A204.1 (cell line): ENCODE data around the gene EDN3.

Source experiments
- FAIRE-seq: peaks from 2 replicates; lab custom pipeline; 2012; peaks lifted over from hg19 to GRCh38; lab: Jason Lieb, UNC

The EDN3 gene

DNA sequence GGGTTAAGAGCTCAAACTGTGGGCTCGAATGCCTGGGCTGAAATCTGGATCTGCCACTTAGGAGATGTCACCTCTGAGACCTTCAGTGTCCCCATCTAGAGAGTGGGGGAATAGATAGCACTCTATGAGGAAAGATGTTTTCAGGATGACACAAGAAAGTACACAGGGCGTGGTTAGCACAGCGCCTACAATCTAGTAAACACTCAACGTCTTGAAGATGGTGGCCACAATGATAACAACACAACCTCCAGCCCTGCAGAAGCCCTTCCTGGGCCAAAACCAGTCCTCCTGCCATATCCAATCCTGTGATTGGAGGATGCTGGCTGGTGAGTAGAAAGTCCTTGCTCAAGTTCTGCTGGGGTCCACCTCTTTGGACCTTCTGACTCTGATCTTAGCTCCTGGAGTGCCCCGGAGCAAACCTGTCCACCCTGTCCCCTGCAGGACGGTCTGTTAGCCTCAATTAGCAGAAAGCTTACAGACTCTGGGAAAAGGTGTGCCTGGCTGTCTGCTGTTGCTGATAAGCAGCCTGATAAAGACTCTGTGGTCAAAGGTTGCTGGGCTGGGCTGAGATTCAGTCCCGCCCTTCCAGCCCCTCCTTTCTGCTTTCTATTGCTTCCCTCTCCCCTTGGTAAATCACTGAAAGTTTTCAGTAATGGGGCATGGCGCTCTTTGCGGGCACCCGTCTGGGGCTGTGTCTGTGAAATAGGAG, 8.2 kb downstream of the EDN3 start:
- FAIRE-seq, result no peak

DNA sequence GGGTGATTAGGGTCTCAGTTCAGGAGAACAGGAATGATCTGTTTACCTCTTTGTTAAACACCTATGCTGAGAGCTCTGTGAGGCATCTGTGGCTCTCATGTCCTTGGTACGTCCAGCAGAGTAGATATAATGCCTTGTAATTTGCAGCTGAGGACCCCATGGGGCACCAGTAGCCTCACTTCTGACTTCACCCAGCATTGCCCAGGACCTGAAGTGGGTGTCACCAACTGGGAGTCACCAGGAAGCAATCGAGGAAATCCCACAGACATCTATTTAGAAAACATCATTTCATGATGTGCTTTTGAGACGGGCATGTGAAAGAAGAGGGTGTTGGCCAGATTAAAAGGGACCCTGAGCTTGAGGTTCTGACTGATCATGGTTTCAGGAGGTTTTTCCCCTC, 8.8 kb downstream of the EDN3 start:
- FAIRE-seq, result no peak

DNA sequence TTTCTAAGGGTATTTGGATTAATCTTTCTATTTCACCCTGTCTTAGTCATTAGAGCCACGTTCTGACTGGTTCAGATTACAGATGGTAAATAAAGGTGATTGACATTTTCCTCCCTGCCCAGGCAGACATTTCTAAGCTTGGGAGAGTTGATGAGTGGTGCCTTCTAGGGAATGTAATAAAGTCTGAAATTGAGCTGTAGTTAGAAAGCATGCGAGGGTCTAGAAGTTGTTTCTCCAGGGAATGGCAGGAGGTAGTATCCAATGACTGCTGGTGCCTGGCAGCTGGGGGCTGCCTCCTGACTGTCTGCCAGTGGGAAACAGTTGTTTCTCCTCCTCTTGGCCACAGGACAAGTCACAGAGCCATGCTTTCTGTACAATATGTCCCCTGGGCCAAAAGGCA, 14.6 kb downstream of the EDN3 start:
- FAIRE-seq, result no peak

DNA sequence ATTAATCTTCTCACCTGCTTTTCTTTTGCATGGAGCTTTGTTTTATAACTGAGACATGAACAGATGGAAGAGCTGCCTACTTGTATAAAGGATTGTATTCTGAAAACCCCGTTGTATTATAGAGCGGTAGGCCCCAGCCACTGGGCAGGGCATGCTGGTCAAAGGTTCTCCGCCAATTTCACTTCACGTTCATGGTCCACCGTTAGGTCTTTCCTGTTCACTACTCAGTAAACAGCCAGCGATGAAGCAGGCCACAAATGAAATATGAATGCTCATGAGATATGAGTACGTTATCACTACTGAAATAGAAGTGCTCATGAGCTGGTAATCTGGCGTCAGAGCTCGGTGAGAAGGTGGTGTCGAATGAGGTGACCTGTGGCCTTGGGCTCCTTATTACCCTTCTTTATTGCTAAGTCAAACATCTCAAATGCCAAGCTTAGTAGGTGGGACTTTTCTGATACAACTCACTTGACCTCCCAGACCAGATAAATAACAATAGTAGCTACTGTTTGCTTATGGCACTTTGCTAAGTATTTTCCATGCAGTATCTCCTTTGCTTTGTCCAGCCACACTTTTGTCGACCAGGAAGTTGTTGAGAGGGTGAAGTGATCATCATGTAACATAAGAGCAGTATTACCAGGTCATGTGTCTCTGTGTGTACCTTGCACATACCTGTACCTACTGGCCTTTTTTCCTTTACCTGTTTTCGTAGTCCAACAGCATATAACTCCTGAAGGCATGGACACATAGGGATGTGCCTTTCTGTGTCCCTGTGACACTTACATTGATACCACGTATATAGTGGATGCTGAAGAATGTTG, 16.7 kb downstream of the EDN3 start:
- no peak for FAIRE-seq

DNA sequence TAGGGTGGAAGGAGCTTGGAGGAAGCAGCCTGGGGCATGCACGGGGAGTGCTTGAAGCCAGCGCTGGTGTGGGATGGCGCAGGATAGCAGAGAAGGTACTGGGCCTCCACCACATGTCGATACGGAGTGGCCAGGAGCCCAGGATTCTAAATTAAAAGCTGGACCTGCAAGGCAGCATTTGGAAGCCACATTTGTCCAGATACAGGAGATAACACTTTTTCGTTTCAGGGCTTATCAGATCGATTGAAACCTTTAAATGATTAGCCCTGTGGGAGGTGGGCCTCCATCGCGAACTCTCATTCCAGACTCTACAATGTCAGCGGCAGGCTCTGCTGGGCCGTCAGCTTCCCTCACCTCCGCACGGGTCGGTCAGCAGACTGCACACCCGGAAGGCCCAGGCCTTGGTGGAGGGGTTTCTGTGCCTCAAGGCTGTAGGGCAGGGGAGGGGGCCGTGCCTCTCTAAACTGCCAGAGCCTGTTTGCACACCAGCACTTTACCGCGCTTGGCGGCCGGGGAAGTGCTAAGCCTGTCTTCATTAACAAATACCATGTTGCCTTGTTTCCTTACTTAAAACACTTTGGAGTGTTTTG, 17.9 kb downstream of the EDN3 start:
- FAIRE-seq, result no peak

DNA sequence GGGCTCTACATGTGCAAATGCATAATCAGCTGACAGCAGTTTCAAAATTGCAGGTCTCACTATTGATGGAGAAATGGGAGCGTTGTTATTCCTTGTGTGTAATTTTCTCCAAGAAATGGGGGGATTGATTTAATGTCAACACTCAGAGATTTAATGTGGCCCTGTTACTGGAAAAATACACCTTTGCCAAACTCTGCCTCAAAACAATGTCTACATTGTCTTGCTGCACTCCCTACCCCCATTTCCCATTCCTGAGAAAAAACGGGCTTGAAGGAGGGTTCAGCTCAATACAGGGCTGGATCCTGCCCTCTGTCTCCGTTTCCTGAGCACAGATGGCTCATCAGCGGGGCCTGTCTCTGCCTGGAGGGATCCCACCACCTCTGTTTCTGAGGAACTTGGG, 18.4 kb downstream of the EDN3 start:
- no peak for FAIRE-seq

DNA sequence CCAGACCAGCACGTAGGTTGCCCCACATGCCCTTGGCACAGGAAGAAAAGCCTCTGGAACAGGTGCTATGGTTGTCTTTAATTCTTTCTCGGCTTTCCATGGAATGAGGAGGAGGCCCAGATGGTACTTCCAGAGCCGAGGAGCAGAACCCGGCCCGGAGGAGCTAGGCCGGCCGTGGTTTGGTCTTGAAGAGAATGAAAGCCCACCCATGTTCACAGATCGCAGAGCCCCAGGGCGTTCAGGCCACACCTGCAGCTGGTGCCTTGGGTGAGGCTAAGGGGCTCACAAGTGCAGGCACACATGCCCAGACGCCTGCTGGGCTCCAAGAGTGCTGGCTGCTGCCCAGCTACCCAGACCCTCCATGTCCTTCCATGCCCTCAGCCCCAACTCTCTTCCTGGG, 20.0 kb downstream of the EDN3 start:
- no peak for FAIRE-seq

DNA sequence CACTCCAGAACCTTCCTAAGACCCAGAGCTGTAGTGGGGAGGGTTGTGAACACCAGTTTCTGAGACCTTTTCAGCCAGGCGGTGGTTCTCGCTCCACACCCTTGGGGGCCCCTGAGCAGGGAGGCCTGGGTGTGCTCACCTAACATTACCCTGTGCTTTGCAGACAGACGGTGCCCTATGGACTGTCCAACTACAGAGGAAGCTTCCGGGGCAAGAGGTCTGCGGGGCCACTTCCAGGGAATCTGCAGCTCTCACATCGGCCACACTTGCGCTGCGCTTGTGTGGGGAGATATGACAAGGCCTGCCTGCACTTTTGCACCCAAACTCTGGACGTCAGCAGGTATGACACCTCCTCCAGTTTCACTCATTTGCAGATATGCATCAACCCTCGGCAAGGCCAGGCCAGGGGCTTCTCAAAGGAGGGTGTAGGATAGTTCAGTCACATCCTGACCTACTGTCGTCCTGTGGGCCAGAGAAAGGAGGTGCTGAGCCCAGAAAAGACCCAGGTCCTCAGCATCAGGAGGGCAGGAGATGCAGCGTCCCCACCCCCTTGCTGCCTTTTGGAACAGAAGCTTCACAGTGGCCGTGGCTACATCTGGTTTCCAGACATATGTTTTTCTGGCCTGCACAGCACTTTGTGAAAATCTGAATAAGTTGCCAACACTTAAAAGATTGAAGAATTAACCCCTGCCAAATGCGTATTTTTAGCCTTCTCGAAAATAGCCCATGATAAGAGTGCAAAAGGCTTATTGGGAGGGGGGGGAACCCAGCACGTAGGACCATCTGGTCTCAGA, 20.6 kb downstream of the EDN3 start:
- FAIRE-seq, result no peak

DNA sequence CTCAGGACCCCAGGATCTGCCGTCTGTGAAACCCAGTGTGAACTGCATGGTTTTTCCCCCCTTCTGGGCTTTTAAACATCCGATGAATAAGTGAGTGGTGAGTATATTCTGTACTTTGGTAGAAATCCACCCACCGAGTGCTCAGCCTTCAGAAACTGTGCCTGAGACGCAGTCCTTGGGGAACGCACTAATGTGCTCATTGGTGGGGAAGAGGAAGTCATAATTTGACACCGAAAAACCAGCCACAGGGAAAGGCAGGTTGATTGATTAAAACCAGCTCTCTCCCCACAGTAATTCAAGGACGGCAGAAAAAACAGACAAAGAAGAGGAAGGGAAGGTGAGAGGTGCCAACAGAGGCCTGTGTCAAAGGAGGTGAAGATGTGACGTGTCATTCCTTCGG, 21.7 kb downstream of the EDN3 start:
- FAIRE-seq, result no peak

DNA sequence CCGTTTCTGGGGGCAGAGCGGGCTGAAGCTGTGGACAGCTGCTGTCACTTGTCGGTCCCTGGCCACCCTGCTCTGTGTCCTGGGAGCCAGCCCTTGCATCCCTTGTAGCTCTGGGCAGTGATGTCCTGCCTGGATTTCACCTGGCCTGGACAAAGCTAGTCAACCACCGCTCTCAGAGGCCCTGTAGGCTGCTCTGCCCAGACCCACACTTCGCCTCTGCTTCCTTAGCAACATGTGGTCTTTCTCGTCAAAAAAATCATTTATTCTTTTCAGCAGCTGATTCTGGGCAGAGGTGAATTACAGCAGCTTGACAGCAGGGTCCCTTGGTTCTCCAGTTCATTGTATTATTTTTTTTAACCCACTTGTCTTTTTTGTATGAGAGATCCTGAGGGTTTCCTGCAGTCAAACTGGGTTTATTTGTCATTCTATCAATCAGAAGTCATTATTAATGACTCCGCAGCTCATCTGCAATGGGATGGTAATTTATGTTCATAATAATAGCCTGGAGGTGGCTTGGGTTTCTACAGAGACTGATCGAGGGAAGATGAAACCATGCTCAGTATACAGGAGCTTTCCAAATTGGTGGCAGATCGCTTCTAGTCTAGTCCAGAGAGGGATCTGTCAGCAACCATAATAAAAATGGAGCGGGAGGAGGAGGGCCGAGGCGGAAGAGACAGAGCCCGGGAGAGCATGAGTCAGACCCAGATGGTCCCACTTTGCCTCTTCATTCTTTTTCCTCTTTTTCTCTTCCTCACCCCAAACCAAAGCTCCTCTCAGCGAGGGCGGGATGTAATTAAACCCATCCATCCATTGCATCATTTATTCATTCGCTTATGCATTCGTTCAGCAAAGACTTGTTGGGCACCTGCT, 22.4 kb downstream of the EDN3 start:
- FAIRE-seq, result no peak

DNA sequence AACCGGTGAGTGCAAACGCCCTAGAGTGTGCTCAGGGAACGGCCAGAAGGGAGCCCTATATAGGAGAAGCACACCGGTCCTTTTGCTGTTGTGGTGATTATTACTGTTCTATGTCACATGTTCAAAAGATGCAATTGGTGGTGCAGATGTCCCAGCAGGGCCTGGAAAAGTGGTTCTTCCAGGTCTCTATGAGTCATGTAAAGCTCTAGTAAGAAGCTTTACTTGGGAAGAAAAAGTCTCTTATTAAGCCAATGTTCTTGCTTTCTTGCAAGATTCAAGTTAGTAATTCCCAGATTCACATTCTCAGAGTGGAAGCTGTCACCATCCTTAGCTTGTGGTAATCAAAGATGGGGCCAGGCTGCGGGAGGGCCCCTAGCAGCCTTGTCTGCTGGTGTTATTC, 23.3 kb downstream of the EDN3 start:
- FAIRE-seq, result no peak

DNA sequence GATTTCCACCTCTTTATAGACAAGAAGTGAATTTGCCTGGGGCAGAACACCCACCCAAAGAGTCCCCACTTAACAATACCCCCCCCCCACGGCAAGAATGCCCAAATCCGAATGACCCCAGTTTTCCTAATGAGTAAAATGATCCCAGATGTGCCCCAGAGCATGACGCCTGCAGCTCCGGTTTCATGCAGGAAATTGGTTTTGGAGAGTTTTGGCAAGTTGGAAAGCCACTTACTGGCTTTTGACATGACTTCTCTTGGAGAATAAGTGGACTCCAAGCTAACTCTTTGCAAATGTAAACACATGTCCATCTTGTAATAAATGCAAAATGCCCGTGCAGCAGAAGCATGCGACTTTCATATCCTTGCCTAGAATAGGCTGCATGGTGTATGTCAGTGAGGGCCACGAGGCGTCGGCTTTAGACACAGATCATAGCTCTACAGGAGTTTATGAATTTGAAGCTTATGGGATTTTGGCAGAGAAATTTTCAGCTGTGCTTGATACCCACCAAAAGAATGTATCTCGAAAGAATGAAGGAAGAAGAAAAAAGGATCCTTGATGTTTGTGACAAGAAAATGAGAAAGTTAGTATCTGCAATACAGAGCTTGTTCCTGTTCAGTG, 24.2 kb downstream of the EDN3 start:
- FAIRE-seq, result no peak

DNA sequence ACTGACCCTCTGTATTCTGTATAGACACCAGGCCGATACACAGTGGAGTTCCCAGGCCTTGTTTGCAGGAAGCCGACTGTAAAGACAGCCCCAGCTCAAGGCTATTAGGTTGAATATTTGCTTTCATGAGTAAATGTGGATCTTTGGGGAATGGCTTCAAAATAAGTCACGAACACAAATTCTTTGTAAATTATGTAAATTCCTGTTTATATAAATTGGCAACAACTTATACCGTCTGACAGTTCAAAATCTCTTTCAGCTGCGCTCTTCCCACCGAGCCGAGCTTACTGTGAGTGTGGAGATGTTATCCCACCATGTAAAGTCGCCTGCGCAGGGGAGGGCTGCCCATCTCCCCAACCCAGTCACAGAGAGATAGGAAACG, 24.7 kb downstream of the EDN3 start:
- FAIRE-seq, result no peak

DNA sequence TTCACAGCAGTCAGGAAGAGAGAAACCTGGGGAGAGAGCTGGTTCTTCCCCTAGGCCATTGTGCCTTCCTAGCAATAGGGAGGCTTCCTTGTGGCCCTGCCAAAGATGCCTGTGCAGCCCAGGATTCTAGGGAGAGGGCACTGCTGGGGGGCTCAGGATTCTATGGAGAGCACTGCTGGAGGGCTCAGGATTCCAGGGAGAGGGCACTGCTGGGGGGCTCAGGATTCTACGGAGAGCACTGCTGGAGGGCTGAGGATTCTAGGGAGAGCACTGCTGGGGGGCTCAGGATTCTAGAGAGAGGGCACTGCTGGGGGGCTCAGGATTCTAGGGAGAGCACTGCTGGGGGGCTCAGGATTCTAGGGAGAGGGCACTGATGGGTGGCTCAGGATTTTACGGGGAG, 25.8 kb downstream of the EDN3 start:
- FAIRE-seq, result no peak

DNA sequence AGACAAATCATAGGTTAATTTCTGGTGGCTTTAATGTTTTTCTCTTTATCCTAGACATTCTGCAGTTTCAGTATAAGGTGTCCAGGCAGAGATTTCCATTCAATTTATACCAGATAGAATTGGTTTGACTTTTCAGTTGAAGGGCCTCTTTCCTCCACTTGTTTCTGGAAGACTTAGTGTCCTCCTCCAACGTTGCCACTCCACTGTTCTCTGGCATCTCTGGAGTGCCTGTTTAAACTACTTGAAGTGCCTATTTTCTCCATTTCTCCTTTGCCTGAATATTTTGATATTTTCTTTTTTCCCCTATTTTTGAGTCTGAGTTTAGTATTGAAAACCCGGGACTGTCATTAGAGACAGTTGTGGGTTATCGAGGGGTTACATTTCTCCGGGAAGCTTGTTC, 27.7 kb downstream of the EDN3 start:
- no peak for FAIRE-seq

DNA sequence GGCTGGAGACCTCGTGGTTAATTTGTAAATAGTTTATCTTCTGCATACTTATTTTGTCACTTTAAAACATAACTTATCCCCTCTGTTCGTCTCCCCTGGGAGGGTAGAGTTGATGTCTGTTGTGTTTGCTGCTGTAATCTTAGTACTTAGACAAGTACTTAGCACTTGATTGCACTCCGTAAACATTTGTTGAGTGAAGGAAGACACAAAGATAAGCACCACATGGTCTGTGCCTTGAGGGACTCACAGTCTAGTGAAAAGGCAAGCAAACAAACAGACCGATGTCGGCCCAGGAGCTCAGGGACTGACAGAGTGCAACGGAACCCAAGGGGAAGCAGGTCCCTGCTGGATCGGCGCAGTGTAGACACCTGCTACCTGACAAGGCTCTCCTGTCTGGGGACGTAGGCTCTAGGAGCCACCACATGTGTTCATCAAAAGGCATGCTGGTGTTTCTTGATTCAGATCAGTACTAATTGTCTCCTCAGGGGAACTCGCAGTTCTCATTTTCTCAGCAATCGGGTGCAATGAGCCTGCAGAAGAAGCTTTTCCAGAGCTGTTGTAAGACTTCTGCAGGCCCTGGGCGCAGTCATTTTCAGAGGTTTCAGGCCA, 31.4 kb downstream of the EDN3 start:
- FAIRE-seq, result no peak

DNA sequence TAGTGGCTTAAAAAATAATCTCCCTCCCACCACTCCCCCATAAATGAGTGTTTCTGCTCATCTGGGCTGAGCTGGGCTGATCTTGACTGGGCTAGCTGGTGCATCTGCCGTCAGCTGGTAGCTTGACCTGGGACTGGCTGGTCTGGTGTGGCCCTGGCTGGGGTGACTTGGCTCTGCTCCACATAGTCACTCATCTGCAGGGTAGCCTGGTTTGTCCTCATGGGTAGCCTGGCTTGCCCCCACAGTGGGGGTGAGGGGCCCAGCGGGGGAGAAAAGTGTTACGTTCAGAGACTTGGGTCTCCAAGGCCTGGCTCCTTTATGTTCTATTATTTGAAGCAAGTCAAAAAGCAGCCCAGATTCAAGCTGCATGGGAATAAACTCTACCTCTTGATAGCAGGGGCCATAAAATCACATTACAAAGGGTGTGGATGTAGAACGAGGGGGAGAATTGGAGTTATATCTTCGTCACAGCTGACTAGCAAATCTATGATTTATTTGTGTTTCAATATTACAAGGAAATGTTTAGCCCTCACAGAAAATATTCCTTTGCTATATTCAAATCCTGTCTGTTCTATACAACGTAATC, 32.9 kb downstream of the EDN3 start:
- FAIRE-seq, result no peak

DNA sequence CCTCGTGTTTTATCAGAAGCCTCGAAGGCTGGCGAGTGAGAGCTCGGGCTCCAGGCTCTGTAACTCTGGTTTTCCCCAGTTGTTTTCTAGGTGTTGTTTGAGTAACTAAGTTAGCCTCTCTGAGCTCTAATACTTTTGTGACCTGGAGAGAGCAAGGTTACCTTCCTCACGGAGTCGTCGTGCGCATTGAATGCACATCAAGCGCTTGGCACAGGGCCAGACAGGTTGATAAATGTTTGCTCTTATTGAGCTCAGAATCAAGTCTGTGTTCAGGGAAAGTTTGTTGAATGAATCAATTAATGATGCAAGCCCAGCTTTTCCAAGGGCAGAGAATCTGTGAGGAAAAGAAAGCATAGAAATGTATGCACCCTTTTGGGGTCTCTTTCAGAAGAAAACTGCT, 33.5 kb downstream of the EDN3 start:
- no peak for FAIRE-seq

DNA sequence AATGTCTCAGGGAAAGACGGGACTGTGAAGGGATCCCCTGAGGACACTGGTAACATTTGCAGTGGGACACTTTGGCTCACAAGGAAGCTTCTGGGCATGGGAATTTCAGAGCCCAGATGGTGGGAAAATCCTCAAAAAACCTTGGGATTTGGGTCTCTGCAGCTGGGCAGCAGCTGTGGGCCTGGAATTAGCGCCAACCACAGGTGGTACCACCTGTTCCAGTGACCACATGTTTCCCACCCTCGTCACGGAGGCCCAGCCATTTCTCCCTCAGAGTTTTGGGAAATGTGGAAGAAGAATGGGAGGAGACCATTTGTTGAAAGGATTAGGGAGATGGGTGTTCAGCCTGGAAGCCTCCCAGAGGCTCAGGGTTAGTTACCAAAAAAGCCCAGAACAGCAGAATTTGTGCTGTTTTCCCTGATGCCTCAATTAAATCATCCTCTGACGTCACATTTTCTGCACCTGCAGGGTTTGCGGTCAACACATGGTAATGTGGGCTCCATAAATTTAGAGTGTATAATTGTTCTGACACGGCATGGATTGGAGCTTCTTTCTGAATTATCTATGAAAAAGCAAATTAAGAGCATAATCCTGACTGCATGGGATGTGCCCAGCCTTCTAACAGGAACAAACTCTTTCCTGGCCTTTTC, 34.4 kb downstream of the EDN3 start:
- no peak for FAIRE-seq

DNA sequence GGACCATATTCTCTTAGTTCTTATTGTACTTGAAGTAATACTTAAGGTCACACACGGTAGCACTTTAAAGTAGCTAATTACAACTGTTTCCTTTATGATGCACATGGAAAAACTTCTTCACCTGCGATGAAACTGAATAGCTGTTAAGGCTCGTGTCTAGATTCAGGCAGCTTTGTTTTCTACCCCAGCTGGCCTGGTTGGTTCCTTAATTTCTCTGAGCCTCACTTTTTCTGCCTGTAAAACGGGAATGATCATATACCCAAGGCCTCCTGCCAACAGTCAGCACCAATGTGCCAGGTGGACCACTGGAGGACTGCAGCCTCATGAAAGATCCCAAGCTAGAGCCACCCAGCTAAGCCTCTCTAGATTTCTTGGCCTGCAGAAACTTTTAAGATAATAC, 35.0 kb downstream of the EDN3 start:
- FAIRE-seq, result no peak
